ENCODE data around the gene TRIM28.

Gene TRIM28

DNA sequence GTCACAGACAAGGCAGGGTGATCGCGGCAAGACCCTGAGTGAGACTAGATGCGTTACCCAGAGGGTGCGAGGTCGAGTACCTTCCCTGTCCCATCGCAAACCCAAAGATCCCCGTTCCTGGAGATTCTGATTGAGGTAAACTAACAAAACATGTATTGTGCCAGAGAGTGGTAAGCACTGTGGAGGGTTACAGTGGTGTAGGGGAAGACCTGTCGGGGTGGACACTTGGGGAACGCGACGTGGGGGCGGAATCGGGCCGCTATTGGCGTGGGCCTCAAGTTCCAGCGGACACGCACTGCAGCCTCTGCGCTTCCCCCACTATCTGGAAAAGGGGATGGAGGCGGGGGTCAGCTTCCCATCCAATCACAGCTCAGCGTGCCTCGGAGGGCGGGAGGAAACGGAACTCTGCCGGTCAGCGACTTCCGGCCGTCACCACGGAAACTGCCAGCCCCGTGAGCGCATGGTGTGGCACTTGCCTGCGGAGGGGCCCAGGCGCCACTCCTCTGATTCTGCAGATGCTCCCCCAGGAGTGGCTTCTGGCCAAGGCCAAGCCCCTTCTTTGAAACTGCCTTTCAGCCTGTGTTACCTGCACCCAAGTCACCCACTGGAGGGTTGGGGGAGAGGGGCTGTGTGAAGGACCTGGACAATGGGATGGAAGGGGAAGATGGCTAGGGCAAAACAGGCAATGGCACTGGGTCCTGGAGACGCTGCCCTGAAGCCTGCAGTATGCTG lies 15.6 kb downstream of the TRIM28 start:
- Histone ChIP-seq H3K36me3 (ENCODE audit: control insufficient read depth in 1 of 2, insufficient read depth in 2 of 2, low read length in 2 of 2) (peaks cover 20 to 21% of the 10 kb centered on the region in 2 experiments), H4K8ac (ENCODE audit: low read depth, low read length) (peak overlapping the region; percentile 96), H4K91ac (ENCODE audit: low read depth, low read length) (peak overlapping the region; percentile 96), H2BK5ac (ENCODE audit: low read depth, low read length, poor library complexity) (peak overlapping the region; percentile 84), H3K79me1 (ENCODE audit: low read length) (peaks cover 24% of the 10 kb centered on the region), H2BK120ac (ENCODE audit: insufficient read depth, low read length, poor library complexity) (peak overlapping the region; percentile 87), H3K4me2 (ENCODE audit: low read length) (peak overlapping the region; percentile 92), H3K9me3 (ENCODE audit: insufficient read depth, low read depth, low read length) (peaks cover 16% of the 10 kb centered on the region), H2AK5ac (ENCODE audit: low read length) (peak overlapping the region; percentile 36), H3K23ac (ENCODE audit: low read length) (no peak overlapping the region), H3K4me3 (ENCODE audit: low read depth, low read length) (peak overlapping the region; percentile 83), H3K14ac (ENCODE audit: low read length) (peak overlapping the region; percentile 93), H2BK12ac (ENCODE audit: low read length) (no peak overlapping the region), H3K27ac (ENCODE audit: low read depth, low read length) (peak overlapping the region; percentile 92), H3K4me1 (ENCODE audit: control insufficient read depth in 1 of 2, insufficient read depth in 2 of 2, low read length in 2 of 2) (peaks cover 22 to 38% of the 10 kb centered on the region in 2 experiments), H3K18ac (ENCODE audit: low read length) (peak overlapping the region; percentile 36), H3K9ac (ENCODE audit: low read length) (peak overlapping the region; percentile 96), H2AFZ (ENCODE audit: insufficient read depth, low read length, poor library complexity) (peak overlapping the region; percentile 62), H4K12ac (ENCODE audit: low read depth, low read length) (peak overlapping the region; percentile 26), H3K4ac (ENCODE audit: low read depth, low read length) (peak overlapping the region; percentile 78), H3K27me3 (ENCODE audit: insufficient read depth, low read length) (peaks cover 17% of the 10 kb centered on the region), H3K79me2 (ENCODE audit: control insufficient read depth, insufficient read depth, low read length, poor library complexity) (peaks cover 22% of the 10 kb centered on the region)
- peak; percentile 75 to 82 for DNase-seq
- no CpG with 5 or more reads among the region's 33 CpGs for WGBS (ENCODE audit: extremely low coverage, insufficient coverage, insufficient read length)

DNA sequence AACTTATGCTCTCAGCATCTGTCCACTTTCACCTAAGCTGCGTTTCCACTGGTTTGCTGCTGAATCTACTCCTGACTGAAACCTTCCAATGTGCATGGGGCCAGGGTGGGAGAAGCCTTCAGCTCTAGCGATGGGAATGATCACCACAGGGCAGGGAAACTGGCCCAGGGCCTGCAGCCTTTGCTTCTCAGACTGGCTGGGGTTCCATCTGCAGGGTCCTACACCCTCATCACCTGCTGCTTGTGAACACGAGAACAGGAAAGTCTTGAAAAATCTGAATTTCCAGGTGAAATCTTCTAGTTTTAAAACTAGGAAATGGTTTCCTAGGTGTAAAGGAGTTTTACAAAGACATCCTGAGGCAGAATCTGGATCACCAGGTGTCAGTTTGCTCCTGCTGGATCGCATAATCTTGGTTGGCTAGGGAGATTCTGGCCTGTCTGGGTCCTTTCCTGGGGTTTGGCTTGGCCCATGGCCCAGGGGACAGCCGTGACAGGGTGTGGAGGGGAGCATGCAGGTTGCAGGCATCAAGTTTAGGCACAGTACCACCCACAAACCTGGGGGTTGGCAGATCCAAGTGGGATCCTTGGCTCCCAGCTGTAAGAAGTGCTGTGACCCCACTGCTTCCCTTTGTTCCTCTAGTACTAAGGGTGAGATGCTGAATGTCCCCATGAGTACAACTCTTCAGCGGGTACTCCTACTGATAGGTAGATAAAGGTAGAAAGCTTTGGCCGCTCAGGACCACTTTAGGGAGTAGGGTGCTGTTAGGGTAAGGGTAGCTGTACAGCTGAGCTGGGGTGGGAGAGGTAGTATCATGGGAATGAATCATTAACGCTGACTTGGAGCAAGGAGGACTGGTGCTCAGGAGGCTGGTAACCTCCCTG lies 16.4 kb downstream of the TRIM28 start:
- Histone ChIP-seq H3K27ac (ENCODE audit: low read depth, low read length) (no peak overlapping the region), H4K91ac (ENCODE audit: low read depth, low read length) (peak overlapping the region; percentile 56), H2BK5ac (ENCODE audit: low read depth, low read length, poor library complexity) (no peak overlapping the region), H3K79me2 (ENCODE audit: control insufficient read depth, insufficient read depth, low read length, poor library complexity) (peaks cover 19% of the 10 kb centered on the region), H3K4ac (ENCODE audit: low read depth, low read length) (no peak overlapping the region), H3K4me1 (ENCODE audit: control insufficient read depth in 1 of 2, insufficient read depth in 2 of 2, low read length in 2 of 2) (peaks cover 22 to 34% of the 10 kb centered on the region in 2 experiments), H3K23ac (ENCODE audit: low read length) (no peak overlapping the region), H3K14ac (ENCODE audit: low read length) (peak overlapping the region; percentile 33), H3K4me2 (ENCODE audit: low read length) (peak overlapping the region; percentile 92), H2BK120ac (ENCODE audit: insufficient read depth, low read length, poor library complexity) (no peak overlapping the region), H3K4me3 (ENCODE audit: low read depth, low read length) (peak overlapping the region; percentile 65), H3K18ac (ENCODE audit: low read length) (no peak overlapping the region), H2AK5ac (ENCODE audit: low read length) (peak overlapping the region; percentile 36), H2BK12ac (ENCODE audit: low read length) (no peak overlapping the region), H2AFZ (ENCODE audit: insufficient read depth, low read length, poor library complexity) (peak overlapping the region; percentile 33), H4K12ac (ENCODE audit: low read depth, low read length) (peak overlapping the region; percentile 26), H3K27me3 (ENCODE audit: insufficient read depth, low read length) (peaks cover 17% of the 10 kb centered on the region), H3K9me3 (ENCODE audit: insufficient read depth, low read depth, low read length) (peaks cover 16% of the 10 kb centered on the region), H3K9ac (ENCODE audit: low read length) (peak overlapping the region; percentile 75), H4K8ac (ENCODE audit: low read depth, low read length) (peak overlapping the region; percentile 96), H3K79me1 (ENCODE audit: low read length) (peaks cover 18% of the 10 kb centered on the region), H3K36me3 (ENCODE audit: control insufficient read depth in 1 of 2, insufficient read depth in 2 of 2, low read length in 2 of 2) (peaks cover 20 to 21% of the 10 kb centered on the region in 2 experiments)
- no CpG with 5 or more reads among the region's 8 CpGs for WGBS (ENCODE audit: extremely low coverage, insufficient coverage, insufficient read length)
- DNase-seq, result no peak

GRCh38 chr19:58560921-58561320 lies 17.1 kb downstream of the TRIM28 start:
- Histone ChIP-seq H3K9ac (ENCODE audit: low read length) (no peak overlapping the region), H3K18ac (ENCODE audit: low read length) (no peak overlapping the region), H4K91ac (ENCODE audit: low read depth, low read length) (no peak overlapping the region), H3K23ac (ENCODE audit: low read length) (no peak overlapping the region), H3K14ac (ENCODE audit: low read length) (no peak overlapping the region), H3K4ac (ENCODE audit: low read depth, low read length) (no peak overlapping the region), H3K36me3 (ENCODE audit: control insufficient read depth in 1 of 2, insufficient read depth in 2 of 2, low read length in 2 of 2) (peaks cover 14 to 16% of the 10 kb centered on the region in 2 experiments), H2BK12ac (ENCODE audit: low read length) (no peak overlapping the region), H3K79me2 (ENCODE audit: control insufficient read depth, insufficient read depth, low read length, poor library complexity) (peaks cover 19% of the 10 kb centered on the region), H3K4me3 (ENCODE audit: low read depth, low read length) (no peak overlapping the region), H3K27me3 (ENCODE audit: insufficient read depth, low read length) (peaks cover 17% of the 10 kb centered on the region), H2AK5ac (ENCODE audit: low read length) (no peak overlapping the region), H2BK120ac (ENCODE audit: insufficient read depth, low read length, poor library complexity) (no peak overlapping the region), H2AFZ (ENCODE audit: insufficient read depth, low read length, poor library complexity) (no peak overlapping the region), H3K79me1 (ENCODE audit: low read length) (peaks cover 18% of the 10 kb centered on the region), H3K4me2 (ENCODE audit: low read length) (no peak overlapping the region), H3K9me3 (ENCODE audit: insufficient read depth, low read depth, low read length) (peaks cover 16% of the 10 kb centered on the region), H3K4me1 (ENCODE audit: control insufficient read depth in 1 of 2, insufficient read depth in 2 of 2, low read length in 2 of 2) (peaks cover 22 to 30% of the 10 kb centered on the region in 2 experiments), H4K12ac (ENCODE audit: low read depth, low read length) (no peak overlapping the region), H2BK5ac (ENCODE audit: low read depth, low read length, poor library complexity) (no peak overlapping the region), H3K27ac (ENCODE audit: low read depth, low read length) (no peak overlapping the region), H4K8ac (ENCODE audit: low read depth, low read length) (no peak overlapping the region)
- no peak for DNase-seq

DNA sequence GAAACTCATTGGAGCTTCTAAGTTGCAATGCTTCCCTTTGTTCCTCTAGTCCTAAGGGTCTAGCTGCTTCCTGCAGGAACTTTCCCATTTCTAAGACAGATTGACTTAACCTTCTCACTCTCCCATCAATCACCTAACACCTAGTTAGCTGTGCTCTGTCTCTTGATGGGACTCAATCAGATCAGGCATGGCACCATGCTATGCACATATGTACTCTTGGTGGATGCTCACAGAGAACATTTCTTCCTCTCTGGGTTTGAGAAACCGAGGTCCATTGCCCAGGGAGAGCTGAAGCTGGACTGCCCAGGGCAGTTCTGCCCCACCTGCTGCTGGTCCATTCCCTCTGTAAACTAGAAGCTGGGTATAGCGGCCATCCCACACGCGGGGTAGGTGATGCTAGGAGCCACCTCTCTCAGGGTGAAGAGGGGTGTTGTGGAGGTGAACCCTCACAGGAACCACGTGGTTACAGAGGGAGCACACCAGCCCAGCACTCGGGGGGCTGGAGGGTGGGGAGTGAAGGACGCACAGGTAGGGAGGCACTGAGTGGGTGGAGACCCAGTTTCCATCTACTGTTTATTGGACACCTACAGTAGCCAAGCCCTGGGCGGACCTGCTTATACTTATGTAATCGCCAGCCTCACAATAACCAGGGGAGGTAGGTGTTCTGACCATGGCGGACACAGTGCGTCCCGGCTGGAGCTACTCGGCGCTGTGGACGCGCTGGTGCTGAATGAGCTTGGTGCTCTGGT lies 17.7 kb downstream of the TRIM28 start:
- Histone ChIP-seq H3K27ac (ENCODE audit: low read depth, low read length) (no peak overlapping the region), H3K79me2 (ENCODE audit: control insufficient read depth, insufficient read depth, low read length, poor library complexity) (peaks cover 19% of the 10 kb centered on the region), H3K4me3 (ENCODE audit: low read depth, low read length) (no peak overlapping the region), H4K91ac (ENCODE audit: low read depth, low read length) (no peak overlapping the region), H3K4me1 (ENCODE audit: control insufficient read depth in 1 of 2, insufficient read depth in 2 of 2, low read length in 2 of 2) (peaks cover 21 to 29% of the 10 kb centered on the region in 2 experiments), H4K8ac (ENCODE audit: low read depth, low read length) (no peak overlapping the region), H3K9me3 (ENCODE audit: insufficient read depth, low read depth, low read length) (peaks cover 16% of the 10 kb centered on the region), H3K4ac (ENCODE audit: low read depth, low read length) (no peak overlapping the region), H2BK12ac (ENCODE audit: low read length) (no peak overlapping the region), H2BK5ac (ENCODE audit: low read depth, low read length, poor library complexity) (no peak overlapping the region), H3K9ac (ENCODE audit: low read length) (no peak overlapping the region), H3K23ac (ENCODE audit: low read length) (no peak overlapping the region), H3K36me3 (ENCODE audit: control insufficient read depth in 1 of 2, insufficient read depth in 2 of 2, low read length in 2 of 2) (peaks cover 8 to 12% of the 10 kb centered on the region in 2 experiments), H3K18ac (ENCODE audit: low read length) (no peak overlapping the region), H3K27me3 (ENCODE audit: insufficient read depth, low read length) (peaks cover 17% of the 10 kb centered on the region), H3K14ac (ENCODE audit: low read length) (no peak overlapping the region), H2BK120ac (ENCODE audit: insufficient read depth, low read length, poor library complexity) (no peak overlapping the region), H2AK5ac (ENCODE audit: low read length) (no peak overlapping the region), H3K4me2 (ENCODE audit: low read length) (no peak overlapping the region), H3K79me1 (ENCODE audit: low read length) (peaks cover 18% of the 10 kb centered on the region), H2AFZ (ENCODE audit: insufficient read depth, low read length, poor library complexity) (no peak overlapping the region), H4K12ac (ENCODE audit: low read depth, low read length) (no peak overlapping the region)
- peak in 1 of 2 donors; percentile 19 for DNase-seq
- no CpG with 5 or more reads among the region's 16 CpGs for WGBS (ENCODE audit: extremely low coverage, insufficient coverage, insufficient read length)

All from trophoblast cell (in vitro differentiated cells and primary cell).